ENCODE results near the gene PDCD4. TPM values are rescaled to one million over a fixed set of nuclear protein-coding genes. Genes with fewer than 3 reads are reported as not detected.

Gene PDCD4
- total and polyA plus RNA-seq, 9 of the 15 experiments (the other 6 are each of a cell fraction or from before 2014, with no cell fraction given), result 12.9 to 44.1 (median 33.7) TPM

- TF ChIP-seq RERE (CRISPR knock-in tag; IDR thresholded peaks at IDR 0.05; ENCODE audit: borderline replicate concordance) (no peak), CBX2 (IDR thresholded peaks at IDR 0.05; ENCODE audit: insufficient read depth, low read length, poor library complexity, severe bottlenecking) (no peak), TCF7 (IDR thresholded peaks at IDR 0.05; ENCODE audit: borderline replicate concordance) (no peak), ZNF239 (CRISPR knock-in tag; IDR thresholded peaks at IDR 0.05) (no peak), SNAPC5 (CRISPR knock-in tag; IDR thresholded peaks at IDR 0.05) (no peak), IRF2 (CRISPR knock-in tag; IDR thresholded peaks at IDR 0.05) (no peak), DMBX1 (CRISPR knock-in tag; IDR thresholded peaks at IDR 0.05; ENCODE audit: borderline replicate concordance) (no peak), SMAD3 (CRISPR knock-in tag; conservative IDR thresholded peaks at IDR 0.05) (no peak), ATF3 (IDR thresholded peaks at IDR 0.05) (no peak), ATF3 (CRISPR knock-in tag; conservative IDR thresholded peaks at IDR 0.05) (no peak), BDP1 (IDR thresholded peaks at IDR 0.05; ENCODE audit: insufficient read depth, insufficient read length) (no peak), ZZZ3 (IDR thresholded peaks at IDR 0.05) (no peak), KDM2B (CRISPR knock-in tag; IDR thresholded peaks at IDR 0.05) (no peak), ZNF551 (CRISPR knock-in tag; IDR thresholded peaks at IDR 0.05) (no peak), GTF2A2 (tag; IDR thresholded peaks at IDR 0.05) (no peak), RCOR1 (IDR thresholded peaks at IDR 0.05; ENCODE audit: borderline replicate concordance in 1 of 2, low read depth in 2 of 2, low read length in 2 of 2) (peak in 1 of 2 experiments; percentile 92; a peak in 2 of 4 replicates), KLF13 (tag; IDR thresholded peaks at IDR 0.05; ENCODE audit: borderline replicate concordance, low read depth) (no peak)
- TF ChIP-seq, protein P1, sequence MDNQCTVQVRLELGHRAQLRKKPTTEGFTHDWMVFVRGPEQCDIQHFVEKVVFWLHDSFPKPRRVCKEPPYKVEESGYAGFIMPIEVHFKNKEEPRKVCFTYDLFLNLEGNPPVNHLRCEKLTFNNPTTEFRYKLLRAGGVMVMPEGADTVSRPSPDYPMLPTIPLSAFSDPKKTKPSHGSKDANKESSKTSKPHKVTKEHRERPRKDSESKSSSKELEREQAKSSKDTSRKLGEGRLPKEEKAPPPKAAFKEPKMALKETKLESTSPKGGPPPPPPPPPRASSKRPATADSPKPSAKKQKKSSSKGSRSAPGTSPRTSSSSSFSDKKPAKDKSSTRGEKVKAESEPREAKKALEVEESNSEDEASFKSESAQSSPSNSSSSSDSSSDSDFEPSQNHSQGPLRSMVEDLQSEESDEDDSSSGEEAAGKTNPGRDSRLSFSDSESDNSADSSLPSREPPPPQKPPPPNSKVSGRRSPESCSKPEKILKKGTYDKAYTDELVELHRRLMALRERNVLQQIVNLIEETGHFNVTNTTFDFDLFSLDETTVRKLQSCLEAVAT (IDR thresholded peaks at IDR 0.05), result no peak
- TF ChIP-seq, protein P2, sequence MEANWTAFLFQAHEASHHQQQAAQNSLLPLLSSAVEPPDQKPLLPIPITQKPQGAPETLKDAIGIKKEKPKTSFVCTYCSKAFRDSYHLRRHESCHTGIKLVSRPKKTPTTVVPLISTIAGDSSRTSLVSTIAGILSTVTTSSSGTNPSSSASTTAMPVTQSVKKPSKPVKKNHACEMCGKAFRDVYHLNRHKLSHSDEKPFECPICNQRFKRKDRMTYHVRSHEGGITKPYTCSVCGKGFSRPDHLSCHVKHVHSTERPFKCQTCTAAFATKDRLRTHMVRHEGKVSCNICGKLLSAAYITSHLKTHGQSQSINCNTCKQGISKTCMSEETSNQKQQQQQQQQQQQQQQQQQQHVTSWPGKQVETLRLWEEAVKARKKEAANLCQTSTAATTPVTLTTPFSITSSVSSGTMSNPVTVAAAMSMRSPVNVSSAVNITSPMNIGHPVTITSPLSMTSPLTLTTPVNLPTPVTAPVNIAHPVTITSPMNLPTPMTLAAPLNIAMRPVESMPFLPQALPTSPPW (CRISPR knock-in tag; IDR thresholded peaks at IDR 0.05), result peak; percentile 56; the same call in 1 of the 2 replicates
Observed at GRCh38 chr10:110858297-110858934, 13.3 kb upstream of the PDCD4 start (continued).
